ENCODE results near the gene CEP128.

CEP128 gene

DNA sequence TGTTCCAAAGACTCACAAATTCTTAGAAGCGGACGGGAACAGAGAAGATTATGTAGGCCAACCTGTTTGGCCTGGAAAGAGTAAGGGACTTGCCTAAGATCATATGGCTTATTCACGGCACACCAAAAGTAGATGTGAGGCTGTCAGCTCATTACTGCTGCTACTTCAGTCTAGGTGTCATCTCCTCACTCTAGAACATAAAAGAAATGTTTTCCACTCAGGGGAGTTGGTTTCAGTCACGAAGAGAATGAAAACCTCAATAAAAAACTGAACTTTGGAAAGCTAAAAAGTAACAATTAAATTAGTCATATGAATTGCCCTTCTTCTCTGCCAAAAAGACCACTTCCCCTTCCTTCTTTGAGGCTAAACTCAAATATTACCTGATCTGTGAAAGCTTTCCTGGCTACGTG lies 658 bp upstream of the CEP128 start (continued):
- no peak for TF ChIP-seq ZNF341 (tag by site-specific recombination; IDR thresholded peaks at IDR 0.05; ENCODE audit: low read depth)

DNA sequence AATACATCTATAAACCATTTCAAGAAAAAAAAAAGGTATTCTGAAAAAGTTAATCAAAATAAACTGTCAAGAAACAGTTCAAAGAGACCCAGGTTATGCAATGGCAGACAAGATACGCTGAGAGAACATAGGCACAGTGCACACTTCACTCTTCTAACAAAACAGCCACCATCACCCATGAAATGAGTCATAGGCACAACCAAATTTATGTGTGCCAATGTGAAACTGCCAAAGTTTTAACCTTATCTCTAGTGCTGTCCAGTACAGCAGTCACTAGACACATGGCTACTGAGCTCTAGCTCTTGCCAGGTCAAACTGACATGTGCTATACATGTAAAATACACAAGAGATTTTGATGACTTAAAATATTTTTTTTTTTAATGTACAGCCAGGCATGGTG lies 1.4 kb downstream of the CEP128 start:
- ChIA-PET CTCF (interaction anchor here (0.5 to 0.8 kb wide), 3 partner anchors 47 to 594 kb away, joined by 3 read pairs; partner anchors contain the start of gene SEL1L), POLR2A (no interaction called here)
- no peak overlapping the region; the same call in 1 of the 2 replicates for H3K4me3 ChIP-seq (ENCODE audit: low read depth, low read length)
- TF ChIP-seq, protein P1, sequence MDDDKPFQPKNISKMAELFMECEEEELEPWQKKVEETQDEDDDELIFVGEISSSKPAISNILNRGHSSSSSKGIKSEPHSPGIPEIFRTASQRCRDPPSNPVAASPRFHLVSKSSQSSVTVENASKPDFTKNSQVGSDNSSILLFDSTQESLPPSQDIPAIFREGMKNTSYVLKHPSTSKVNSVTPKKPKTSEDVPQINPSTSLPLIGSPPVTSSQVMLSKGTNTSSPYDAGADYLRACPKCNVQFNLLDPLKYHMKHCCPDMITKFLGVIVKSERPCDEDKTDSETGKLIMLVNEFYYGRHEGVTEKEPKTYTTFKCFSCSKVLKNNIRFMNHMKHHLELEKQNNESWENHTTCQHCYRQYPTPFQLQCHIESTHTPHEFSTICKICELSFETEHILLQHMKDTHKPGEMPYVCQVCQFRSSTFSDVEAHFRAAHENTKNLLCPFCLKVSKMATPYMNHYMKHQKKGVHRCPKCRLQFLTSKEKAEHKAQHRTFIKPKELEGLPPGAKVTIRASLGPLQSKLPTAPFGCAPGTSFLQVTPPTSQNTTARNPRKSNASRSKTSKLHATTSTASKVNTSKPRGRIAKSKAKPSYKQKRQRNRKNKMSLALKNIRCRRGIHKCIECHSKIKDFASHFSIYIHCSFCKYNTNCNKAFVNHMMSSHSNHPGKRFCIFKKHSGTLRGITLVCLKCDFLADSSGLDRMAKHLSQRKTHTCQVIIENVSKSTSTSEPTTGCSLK (tag by site-specific recombination; IDR thresholded peaks at IDR 0.05) = no peak
- TF ChIP-seq, protein P2, sequence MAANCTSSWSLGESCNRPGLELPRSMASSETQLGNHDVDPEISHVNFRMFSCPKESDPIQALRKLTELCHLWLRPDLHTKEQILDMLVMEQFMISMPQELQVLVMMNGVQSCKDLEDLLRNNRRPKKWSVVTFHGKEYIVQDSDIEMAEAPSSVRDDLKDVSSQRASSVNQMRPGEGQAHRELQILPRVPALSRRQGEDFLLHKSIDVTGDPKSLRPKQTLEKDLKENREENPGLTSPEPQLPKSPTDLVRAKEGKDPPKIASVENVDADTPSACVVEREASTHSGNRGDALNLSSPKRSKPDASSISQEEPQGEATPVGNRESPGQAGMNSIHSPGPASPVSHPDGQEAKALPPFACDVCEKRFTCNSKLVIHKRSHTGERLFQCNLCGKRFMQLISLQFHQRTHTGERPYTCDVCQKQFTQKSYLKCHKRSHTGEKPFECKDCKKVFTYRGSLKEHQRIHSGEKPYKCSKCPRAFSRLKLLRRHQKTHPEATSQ (tag by site-specific recombination; IDR thresholded peaks at IDR 0.05) = no peak
- TF ChIP-seq, protein P3, sequence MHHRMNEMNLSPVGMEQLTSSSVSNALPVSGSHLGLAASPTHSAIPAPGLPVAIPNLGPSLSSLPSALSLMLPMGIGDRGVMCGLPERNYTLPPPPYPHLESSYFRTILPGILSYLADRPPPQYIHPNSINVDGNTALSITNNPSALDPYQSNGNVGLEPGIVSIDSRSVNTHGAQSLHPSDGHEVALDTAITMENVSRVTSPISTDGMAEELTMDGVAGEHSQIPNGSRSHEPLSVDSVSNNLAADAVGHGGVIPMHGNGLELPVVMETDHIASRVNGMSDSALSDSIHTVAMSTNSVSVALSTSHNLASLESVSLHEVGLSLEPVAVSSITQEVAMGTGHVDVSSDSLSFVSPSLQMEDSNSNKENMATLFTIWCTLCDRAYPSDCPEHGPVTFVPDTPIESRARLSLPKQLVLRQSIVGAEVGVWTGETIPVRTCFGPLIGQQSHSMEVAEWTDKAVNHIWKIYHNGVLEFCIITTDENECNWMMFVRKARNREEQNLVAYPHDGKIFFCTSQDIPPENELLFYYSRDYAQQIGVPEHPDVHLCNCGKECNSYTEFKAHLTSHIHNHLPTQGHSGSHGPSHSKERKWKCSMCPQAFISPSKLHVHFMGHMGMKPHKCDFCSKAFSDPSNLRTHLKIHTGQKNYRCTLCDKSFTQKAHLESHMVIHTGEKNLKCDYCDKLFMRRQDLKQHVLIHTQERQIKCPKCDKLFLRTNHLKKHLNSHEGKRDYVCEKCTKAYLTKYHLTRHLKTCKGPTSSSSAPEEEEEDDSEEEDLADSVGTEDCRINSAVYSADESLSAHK (tag by site-specific recombination; IDR thresholded peaks at IDR 0.05) = peak; percentile 54; the same call in 1 of the 2 replicates
- no peaks in the 10 kb centered on the region for H3K9me3 ChIP-seq (ENCODE audit: control insufficient read depth, insufficient read depth, low read depth, low read length)
- H3K27ac ChIP-seq (ENCODE audit: extremely low read depth, low read depth, low read length) = no peak overlapping the region
- peaks cover 7 to 11% of the 10 kb centered on the region in 2 experiments; a peak in 2 of 3 replicates for H3K36me3 ChIP-seq (ENCODE audit: control insufficient read depth in 2 of 2, insufficient read depth in 1 of 2, low read length in 2 of 2)
- H3K4me1 ChIP-seq (ENCODE audit: control insufficient read depth, insufficient read depth, low read length) = peaks cover 9% of the 10 kb centered on the region

DNA sequence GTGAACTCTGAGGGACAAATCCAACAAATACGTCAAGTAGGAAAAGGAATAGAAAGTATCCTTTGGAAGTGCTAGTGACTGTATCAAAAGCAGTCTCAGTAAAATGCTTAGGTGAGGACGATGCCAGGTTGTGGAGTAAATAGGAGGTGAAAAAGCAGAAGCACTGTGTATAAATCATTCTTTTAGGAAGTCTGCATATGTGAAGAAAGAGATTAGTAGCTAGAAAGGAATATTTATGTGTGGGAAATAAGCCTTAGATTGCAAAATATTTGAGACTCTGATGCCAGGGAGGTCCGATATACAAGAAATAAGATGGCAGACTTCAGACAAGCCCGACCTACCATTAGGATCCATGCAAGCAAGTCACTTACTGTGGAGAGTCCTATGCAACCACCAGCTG lies 7.9 kb downstream of the CEP128 start:
- Histone ChIP-seq H3K27ac (ENCODE audit: extremely low read depth, low read depth, low read length) (no peak overlapping the region), H3K4me1 (ENCODE audit: control insufficient read depth, insufficient read depth, low read length) (no peaks in the 10 kb centered on the region), H3K4me3 (ENCODE audit: low read depth, low read length) (no peak overlapping the region), H3K36me3 (ENCODE audit: control insufficient read depth in 2 of 2, insufficient read depth in 1 of 2, low read length in 2 of 2) (peaks cover 5 to 7% of the 10 kb centered on the region in 2 experiments), H3K9me3 (ENCODE audit: control insufficient read depth, insufficient read depth, low read depth, low read length) (no peaks in the 10 kb centered on the region)
- ChIA-PET CTCF (no interaction called here), POLR2A (no interaction called here)
- TF ChIP-seq ZNF157 (tag by site-specific recombination; IDR thresholded peaks at IDR 0.05) (no peak), ZNF660 (tag by site-specific recombination; IDR thresholded peaks at IDR 0.05) (no peak), FEZF1 (tag by site-specific recombination; IDR thresholded peaks at IDR 0.05) (no peak), ZNF747 (tag by site-specific recombination; IDR thresholded peaks at IDR 0.05) (no peak), ZNF449 (tag by site-specific recombination; IDR thresholded peaks at IDR 0.05) (no peak), MZF1 (tag by site-specific recombination; IDR thresholded peaks at IDR 0.05; ENCODE audit: borderline replicate concordance) (no peak), ZNF560 (tag by site-specific recombination; IDR thresholded peaks at IDR 0.05; ENCODE audit: borderline replicate concordance) (no peak), ZNF529 (tag by site-specific recombination; IDR thresholded peaks at IDR 0.05; ENCODE audit: insufficient replicate concordance) (no peak), ZNF23 (tag by site-specific recombination; IDR thresholded peaks at IDR 0.05; ENCODE audit: borderline replicate concordance) (no peak), KLF10 (tag by site-specific recombination; IDR thresholded peaks at IDR 0.05) (no peak), WT1 (tag by site-specific recombination; IDR thresholded peaks at IDR 0.05) (no peak)
- TF ChIP-seq, protein P4, sequence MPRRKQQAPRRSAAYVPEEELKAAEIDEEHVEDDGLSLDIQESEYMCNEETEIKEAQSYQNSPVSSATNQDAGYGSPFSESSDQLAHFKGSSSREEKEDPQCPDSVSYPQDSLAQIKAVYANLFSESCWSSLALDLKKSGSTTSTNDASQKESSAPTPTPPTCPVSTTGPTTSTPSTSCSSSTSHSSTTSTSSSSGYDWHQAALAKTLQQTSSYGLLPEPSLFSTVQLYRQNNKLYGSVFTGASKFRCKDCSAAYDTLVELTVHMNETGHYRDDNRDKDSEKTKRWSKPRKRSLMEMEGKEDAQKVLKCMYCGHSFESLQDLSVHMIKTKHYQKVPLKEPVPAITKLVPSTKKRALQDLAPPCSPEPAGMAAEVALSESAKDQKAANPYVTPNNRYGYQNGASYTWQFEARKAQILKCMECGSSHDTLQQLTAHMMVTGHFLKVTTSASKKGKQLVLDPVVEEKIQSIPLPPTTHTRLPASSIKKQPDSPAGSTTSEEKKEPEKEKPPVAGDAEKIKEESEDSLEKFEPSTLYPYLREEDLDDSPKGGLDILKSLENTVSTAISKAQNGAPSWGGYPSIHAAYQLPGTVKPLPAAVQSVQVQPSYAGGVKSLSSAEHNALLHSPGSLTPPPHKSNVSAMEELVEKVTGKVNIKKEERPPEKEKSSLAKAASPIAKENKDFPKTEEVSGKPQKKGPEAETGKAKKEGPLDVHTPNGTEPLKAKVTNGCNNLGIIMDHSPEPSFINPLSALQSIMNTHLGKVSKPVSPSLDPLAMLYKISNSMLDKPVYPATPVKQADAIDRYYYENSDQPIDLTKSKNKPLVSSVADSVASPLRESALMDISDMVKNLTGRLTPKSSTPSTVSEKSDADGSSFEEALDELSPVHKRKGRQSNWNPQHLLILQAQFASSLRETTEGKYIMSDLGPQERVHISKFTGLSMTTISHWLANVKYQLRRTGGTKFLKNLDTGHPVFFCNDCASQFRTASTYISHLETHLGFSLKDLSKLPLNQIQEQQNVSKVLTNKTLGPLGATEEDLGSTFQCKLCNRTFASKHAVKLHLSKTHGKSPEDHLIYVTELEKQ (tag by site-specific recombination; IDR thresholded peaks at IDR 0.05; ENCODE audit: borderline replicate concordance) = no peak

Data from HEK293 (cell line).